ENCODE data around the gene MLC1. TPM values are rescaled to one million over a fixed set of nuclear protein-coding genes. Genes with fewer than 3 reads are reported as not detected.

MLC1 gene
- total RNA-seq, 1 donor from 2014 or later: 0.32 TPM

DNA sequence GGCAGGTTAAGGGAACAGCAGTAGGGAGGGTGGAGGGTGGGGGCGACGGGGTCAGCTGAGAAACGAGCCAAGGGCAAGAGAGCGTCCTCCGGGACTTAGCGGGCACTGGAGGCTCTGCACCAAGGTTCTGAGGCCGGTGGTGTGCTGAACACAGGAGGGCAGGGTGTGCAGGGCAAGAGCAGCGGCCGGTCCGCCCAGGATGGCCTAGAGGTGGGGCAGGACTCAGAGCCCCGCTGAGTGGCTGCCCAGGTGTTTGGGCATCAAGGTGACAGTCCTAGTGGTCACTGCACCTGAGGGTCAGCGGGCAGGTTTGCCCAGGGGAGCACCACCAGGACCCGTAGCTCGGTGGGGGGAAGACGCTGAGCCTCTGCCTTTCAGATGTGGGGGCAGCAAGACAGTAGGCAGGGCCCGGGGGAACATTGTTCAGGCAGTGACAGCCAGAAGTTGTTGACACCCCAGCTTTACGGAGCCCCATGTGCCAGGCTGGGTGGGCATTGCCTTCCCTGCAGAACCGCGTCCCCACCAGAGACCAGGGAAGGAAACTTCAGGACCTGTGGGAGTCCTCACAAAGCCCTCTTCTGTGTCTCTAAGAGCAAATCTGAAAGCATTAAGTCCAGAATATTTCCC lies 22.6 kb downstream of the MLC1 start:
- no peak overlapping the region for H3K4me3 ChIP-seq
- TF ChIP-seq, protein P1, sequence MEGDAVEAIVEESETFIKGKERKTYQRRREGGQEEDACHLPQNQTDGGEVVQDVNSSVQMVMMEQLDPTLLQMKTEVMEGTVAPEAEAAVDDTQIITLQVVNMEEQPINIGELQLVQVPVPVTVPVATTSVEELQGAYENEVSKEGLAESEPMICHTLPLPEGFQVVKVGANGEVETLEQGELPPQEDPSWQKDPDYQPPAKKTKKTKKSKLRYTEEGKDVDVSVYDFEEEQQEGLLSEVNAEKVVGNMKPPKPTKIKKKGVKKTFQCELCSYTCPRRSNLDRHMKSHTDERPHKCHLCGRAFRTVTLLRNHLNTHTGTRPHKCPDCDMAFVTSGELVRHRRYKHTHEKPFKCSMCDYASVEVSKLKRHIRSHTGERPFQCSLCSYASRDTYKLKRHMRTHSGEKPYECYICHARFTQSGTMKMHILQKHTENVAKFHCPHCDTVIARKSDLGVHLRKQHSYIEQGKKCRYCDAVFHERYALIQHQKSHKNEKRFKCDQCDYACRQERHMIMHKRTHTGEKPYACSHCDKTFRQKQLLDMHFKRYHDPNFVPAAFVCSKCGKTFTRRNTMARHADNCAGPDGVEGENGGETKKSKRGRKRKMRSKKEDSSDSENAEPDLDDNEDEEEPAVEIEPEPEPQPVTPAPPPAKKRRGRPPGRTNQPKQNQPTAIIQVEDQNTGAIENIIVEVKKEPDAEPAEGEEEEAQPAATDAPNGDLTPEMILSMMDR (IDR thresholded peaks at IDR 0.05): no peak
- H3K9me3 ChIP-seq: no peaks in the 10 kb centered on the region
- no peak overlapping the region for H3K27ac ChIP-seq
- H3K27me3 ChIP-seq: peaks cover 10% of the 10 kb centered on the region
- intact Hi-C loops (cut with DNase I): no loop called here
- DNase-seq (ENCODE audit: low spot score in 2 of 2): no peak
- peaks cover 0 to 11% of the 10 kb centered on the region in 2 donors for H3K4me1 ChIP-seq
- H3K36me3 ChIP-seq: no peaks in the 10 kb centered on the region

GRCh38 chr22:50061824-50062355 lies 23.3 kb downstream of the MLC1 start:
- no peak overlapping the region for H3K27ac ChIP-seq
- no peaks in the 10 kb centered on the region for H3K9me3 ChIP-seq
- no peak for DNase-seq (ENCODE audit: low spot score in 2 of 2)
- H3K27me3 ChIP-seq: peaks cover 10% of the 10 kb centered on the region
- H3K36me3 ChIP-seq: no peaks in the 10 kb centered on the region
- peaks cover 0 to 11% of the 10 kb centered on the region in 2 donors for H3K4me1 ChIP-seq
- no peak overlapping the region for H3K4me3 ChIP-seq
- TF ChIP-seq, protein P1 (IDR thresholded peaks at IDR 0.05): no peak
- intact Hi-C loops (cut with DNase I): no loop called here

- intact Hi-C loops (cut with DNase I): no loop called here
- Histone ChIP-seq H3K36me3 (no peaks in the 10 kb centered on the region), H3K4me1 (peaks cover 0 to 11% of the 10 kb centered on the region in 2 donors), H3K27me3 (peaks cover 10% of the 10 kb centered on the region), H3K9me3 (no peaks in the 10 kb centered on the region), H3K27ac (no peak overlapping the region), H3K4me3 (no peak overlapping the region)
- no peak for DNase-seq (ENCODE audit: low spot score in 2 of 2)
- TF ChIP-seq, protein P1 (IDR thresholded peaks at IDR 0.05): no peak
These were observed 23.9 kb downstream of the MLC1 start for GRCh38 chr22:50061141-50061823.

- intact Hi-C loops (cut with DNase I): no loop called here
- no peaks in the 10 kb centered on the region for H3K9me3 ChIP-seq
- H3K36me3 ChIP-seq: no peaks in the 10 kb centered on the region
- TF ChIP-seq, protein P1 (IDR thresholded peaks at IDR 0.05): no peak
- DNase-seq (ENCODE audit: low spot score in 2 of 2): no peak
- H3K4me3 ChIP-seq: no peak overlapping the region
- peaks cover 0 to 11% of the 10 kb centered on the region in 2 donors for H3K4me1 ChIP-seq
- peaks cover 10% of the 10 kb centered on the region for H3K27me3 ChIP-seq
- H3K27ac ChIP-seq: no peak overlapping the region
These were observed 24.6 kb downstream of the MLC1 start for GRCh38 chr22:50060441-50061140.

DNA sequence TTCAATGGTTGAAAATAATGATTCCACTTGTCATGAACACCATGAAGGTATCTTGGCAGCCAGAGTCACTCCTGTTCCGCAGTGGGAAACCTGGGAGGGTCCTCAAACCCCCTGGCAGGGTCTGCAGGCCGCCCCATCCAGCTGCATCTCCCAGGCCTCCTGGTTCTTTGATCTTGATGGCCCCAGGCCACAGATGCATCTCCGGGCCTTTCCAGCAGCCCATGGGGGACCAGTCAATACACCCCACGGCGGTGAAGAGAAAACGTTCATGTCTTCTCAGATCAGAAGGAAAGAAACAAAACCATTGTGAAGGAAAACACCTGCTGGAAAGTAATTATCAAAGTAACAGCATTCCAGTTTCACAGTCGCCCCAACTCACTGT lies 25.4 kb downstream of the MLC1 start:
- no peaks in the 10 kb centered on the region for H3K36me3 ChIP-seq
- H3K9me3 ChIP-seq: no peaks in the 10 kb centered on the region
- DNase-seq (ENCODE audit: low spot score in 2 of 2): no peak
- no peak overlapping the region for H3K4me3 ChIP-seq
- TF ChIP-seq, protein P1 (IDR thresholded peaks at IDR 0.05): no peak
- no peak overlapping the region for H3K27ac ChIP-seq
- intact Hi-C loops (cut with DNase I): no loop called here
- H3K4me1 ChIP-seq: peaks cover 0 to 11% of the 10 kb centered on the region in 2 donors
- H3K27me3 ChIP-seq: peaks cover 10% of the 10 kb centered on the region
